Cardiac septum (tissue), 1 donor: ENCODE measurements around the gene UGT1A7. TPM values are rescaled to one million over a fixed set of nuclear protein-coding genes. Genes with fewer than 3 reads are reported as not detected.
"Not testable (repeated sequence)": the region's sequence is repeated elsewhere in the genome, so short reads cannot be mapped to it uniquely, and the experiment has no call there.

Experiments used
- DNase-seq: peaks from one replicate; pipeline ENCODE4 v3.0.0-alpha.2; 2020; ENCODE audit warnings: low spot score
- intact Hi-C: fragments of 100-400 bp; cut with DNase I; formaldehyde crosslinking; loops from one replicate; pipeline ENCODE4 v1.14.0; 2022
- total RNA-seq: library from RNA; stranded (reverse); fragmentation: NEBNext Ultra II Directional; extraction: Animal tissue kit (Norgen Biotek cat#: 25700); gene quantifications from one replicate; pipeline ENCODE4 v1.2.1, GENCODE V29; 2021
- donor health status: DM: no; HTN: no; CAD: no.

The UGT1A7 gene
- total RNA-seq, 1 donor from 2014 or later = not detected

DNA sequence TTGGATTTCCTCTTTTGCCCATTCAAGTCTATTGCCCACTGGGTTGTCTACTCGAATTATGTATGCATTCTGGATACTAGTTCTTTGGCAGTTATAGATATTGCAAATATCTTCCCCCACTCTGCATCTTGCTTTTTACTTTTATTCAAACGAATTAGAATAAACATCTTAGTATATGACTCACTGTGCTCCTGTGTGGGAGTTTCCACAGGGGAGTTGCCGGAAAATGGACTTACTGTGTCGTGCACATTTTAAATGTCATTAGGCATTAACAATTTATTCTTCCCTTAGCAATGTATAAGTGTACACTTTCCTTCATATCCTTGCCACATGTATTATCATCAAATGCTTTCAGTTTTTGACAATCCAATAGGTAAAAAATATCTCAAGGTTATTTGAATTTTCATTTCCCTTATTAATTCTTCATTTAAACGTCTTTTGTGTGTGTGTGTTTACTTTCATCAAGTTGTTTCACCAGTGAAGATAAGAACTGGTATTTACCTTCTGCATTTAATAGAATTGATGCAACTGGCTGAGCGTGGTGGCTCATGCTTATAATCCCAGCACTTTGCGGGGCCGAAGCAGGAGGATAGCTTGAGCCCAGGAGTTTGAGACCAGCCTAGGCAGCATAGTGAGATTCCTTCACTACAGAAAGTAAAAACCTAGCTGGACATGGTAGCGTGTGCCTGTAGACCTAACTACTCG lies 26.4 kb downstream of the UGT1A7 start:
- DNase-seq = no peak
- intact Hi-C loops = no loop called here

DNA sequence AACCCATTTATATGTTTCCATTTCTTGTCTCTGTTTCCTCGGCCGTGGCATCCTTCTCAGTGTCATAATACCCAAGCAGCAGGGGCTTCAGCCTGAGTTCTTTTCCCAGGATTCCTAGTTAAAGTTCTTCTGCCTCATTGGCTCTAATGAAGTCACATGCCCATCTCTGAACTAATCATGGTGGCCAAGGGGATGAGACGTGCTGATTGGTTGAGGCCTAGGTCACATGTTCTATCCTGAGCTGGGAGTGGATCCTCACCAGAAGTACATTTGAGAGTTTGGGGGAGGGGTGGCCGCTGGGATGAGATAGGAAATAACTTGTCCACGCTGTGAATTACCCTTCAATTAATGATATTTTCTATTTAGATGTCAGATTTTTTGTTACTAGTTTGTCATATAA lies 27.2 kb downstream of the UGT1A7 start:
- DNase-seq = no peak
- intact Hi-C loops = no loop called here

DNA sequence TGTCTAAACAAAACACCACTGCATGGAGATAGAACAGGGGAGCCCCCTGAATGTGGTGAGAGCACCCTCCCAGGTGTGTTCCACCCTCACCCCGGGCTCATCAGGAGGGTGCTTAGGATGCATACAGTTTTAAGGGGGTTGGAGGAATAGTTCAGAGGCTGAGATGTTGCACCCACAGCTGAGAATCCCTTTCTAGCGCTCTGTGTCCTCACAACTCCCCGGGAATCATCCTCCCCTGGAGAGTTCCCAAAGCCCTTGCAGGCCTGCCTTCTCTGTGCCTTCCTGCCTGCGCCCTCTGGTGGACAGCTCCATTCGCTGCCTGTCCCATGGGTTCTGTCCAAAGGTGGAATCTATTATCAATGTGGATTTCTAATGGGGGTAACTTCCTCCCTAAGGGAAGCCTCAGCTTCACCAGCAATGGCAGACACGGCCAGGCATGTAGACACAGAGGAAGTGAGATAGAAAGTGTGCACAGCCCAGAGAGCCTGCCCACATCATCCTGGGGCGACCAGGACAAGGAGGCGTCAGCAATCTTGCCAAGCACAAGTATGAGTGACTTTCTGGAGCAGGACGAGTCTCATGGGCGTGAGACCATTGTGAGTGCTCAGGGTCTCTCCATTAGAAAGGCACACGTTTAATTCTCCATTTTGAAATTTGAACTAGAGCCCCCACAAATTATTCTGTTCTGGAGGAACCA lies 29.8 kb downstream of the UGT1A7 start:
- intact Hi-C loops = no loop called here
- peak; percentile 79 for DNase-seq

DNA sequence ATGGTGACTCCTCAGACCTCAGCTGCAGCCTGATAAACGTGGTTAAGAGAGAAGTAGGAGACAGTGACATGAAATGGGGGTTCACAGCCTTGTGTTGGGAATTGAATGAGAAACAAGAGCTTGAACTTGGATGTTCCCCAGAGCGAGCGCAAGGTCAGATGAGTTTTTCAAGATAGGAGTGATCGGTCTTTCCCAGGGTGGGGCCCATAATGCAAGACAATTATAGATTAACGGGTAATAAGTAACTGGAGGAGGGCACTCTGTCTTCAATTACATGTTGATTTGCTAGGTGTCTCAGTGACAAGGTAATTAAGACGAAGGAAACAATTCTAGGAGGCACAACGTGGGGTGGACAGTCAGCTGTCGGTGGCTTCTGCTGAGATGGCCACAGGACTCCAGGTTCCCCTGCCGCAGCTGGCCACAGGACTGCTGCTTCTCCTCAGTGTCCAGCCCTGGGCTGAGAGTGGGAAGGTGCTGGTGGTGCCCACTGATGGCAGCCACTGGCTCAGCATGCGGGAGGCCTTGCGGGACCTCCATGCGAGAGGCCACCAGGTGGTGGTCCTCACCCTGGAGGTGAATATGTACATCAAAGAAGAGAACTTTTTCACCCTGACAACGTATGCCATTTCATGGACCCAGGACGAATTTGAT lies 31.0 kb downstream of the UGT1A7 start, which contains the start of gene UGT1A5:
Gene UGT1A5 (plus strand): TSS at position 297 of the 651 bp plus-strand sequence. CDS start 85 bp downstream, at position 382.
- intact Hi-C loops = no loop called here
- DNase-seq = no peak

DNA sequence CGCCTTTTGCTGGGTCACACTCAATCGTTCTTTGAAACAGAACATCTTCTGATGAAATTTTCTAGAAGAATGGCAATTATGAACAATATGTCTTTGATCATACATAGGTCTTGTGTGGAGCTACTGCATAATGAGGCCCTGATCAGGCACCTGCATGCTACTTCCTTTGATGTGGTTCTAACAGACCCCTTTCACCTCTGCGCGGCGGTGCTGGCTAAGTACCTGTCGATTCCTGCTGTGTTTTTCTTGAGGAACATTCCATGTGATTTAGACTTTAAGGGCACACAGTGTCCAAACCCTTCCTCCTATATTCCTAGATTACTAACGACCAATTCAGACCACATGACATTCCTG lies 31.5 kb downstream of the UGT1A7 start:
- intact Hi-C loops = no loop called here

DNA sequence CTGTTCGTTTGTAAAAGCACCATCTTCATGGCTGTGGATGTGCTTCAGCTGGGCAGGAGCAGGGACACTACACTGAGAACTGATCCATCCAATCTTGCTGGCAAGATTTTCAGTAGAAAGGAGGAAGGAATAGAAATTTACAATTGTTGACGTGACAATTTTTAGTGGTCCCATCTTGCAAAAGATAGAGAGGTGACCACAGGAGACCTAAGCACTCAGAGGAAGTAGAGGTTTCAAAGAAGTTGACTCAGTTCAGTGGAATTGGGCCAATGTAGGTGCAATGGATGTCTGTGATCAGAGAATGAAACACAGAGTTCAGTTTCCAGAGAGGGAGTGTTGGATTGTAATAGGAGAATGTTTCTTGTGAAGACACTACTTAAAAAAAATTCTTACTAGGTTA lies 32.4 kb downstream of the UGT1A7 start:
- intact Hi-C loops = no loop called here
- no peak for DNase-seq

More for the DNA sequence above, 31.5 kb downstream of the UGT1A7 start:
- no peak for DNase-seq

DNA sequence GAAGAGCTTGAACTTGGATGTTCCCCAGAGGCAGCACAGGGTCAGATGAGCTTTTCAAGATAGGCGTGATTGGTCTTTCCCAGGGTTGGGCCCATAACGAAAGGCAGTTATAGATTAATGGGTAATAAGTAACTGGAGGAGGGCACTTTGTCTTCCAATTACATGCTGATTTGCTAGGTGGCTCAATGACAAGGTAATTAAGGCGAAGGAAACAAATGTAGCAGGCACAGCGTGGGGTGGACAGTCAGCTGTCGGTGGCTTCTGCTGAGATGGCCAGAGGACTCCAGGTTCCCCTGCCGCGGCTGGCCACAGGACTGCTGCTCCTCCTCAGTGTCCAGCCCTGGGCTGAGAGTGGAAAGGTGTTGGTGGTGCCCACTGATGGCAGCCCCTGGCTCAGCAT lies 36.9 kb downstream of the UGT1A7 start, which contains the start of gene UGT1A4:
Gene UGT1A4 (plus strand): TSS at position 185 of the 400 bp plus-strand sequence. CDS start 85 bp downstream, at position 270.
- DNase-seq = no peak
- intact Hi-C loops = no loop called here

GRCh38 chr2:233728723-233729301 lies 47.1 kb downstream of the UGT1A7 start, which contains the start of gene UGT1A3:
Gene UGT1A3, plus strand, starts transcription at chr2:233729042. Its CDS starts 85 bp downstream, at chr2:233729127.
- no peak for DNase-seq
- intact Hi-C loops = no loop called here

DNA sequence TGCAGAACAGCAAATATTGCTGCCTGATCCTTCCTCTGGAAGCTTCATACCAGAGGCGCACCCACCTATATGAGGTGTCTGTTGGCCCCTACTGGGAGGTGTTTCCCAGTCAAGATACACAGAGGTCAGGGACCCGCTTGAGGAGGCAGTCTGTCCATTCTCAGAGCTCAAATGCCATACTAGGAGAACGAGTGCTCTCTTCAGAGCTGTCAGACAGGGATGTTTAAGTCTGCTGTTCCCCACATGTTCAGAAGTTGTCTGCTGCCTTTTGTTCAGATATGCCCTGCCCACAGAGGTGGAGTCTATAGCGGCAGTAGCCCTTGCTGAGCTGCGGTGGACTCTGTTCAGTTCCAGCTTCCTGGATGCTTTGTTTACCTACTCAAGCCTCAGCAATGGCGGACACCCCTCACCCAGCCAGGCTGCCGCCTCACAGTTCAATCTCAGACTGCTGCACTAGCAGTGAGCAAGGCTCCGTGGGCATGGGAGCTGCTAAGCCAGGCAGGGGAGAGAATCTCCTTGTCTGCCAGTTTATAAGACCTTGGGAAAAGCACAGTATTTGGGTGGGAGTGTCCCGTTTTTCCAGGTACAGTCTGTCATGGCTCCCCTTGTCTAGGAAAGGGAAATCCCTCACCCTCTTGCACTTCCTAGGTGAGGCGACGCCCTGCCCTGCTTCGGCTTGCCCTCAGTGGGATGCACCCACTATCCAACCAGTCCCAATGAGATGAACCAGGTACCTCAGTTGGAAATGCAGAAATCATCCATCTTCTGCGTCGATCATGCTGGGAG lies 55.4 kb downstream of the UGT1A7 start:
- DNase-seq, intact Hi-C loops: not testable (repeated sequence)

DNA sequence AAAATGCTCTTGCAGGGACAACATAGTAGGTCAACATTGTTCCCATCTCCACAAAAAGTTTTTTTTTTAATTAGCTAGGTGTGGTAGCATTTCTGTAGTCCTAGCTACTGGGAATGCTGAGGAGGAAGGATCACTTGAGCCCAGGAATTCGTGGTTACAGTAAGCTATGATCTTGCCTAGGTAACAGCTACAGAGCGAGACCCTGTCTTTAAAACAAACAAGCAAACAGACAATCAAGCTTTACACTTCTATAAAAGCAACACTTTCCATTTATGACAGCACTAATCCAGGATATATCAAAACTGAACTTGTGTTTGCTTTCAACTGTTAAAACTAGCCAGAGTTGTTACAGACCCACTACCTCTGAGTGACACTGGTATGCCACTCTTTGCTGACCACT lies 59.2 kb downstream of the UGT1A7 start:
- DNase-seq = no peak
- intact Hi-C loops = no loop called here

GRCh38 chr2:233743464-233744259 lies 62.0 kb downstream of the UGT1A7 start:
- DNase-seq = no peak
- intact Hi-C loops = no loop called here

GRCh38 chr2:233745073-233745755 lies 63.5 kb downstream of the UGT1A7 start:
- DNase-seq = no peak

GRCh38 chr2:233745838-233746237 lies 64.1 kb downstream of the UGT1A7 start:
- intact Hi-C loops, DNase-seq: not testable (repeated sequence)

More at GRCh38 chr2:233745073-233745755, 63.5 kb downstream of the UGT1A7 start:
- intact Hi-C loops = no loop called here

- intact Hi-C loops = no loop called here
- no peak for DNase-seq
Measured at GRCh38 chr2:233746475-233747282, 65.0 kb downstream of the UGT1A7 start.

DNA sequence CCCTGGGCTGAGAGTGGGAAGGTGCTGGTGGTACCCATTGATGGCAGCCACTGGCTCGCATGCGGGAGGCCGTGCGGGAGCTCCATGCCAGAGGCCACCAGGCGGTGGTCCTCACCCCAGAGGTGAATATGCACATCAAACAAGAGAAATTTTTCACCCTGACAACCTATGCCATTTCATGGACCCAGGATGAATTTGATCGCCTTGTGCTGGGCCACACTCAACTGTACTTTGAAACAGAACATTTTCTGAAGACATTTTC lies 65.5 kb downstream of the UGT1A7 start:
- intact Hi-C loops = no loop called here
- no peak for DNase-seq

- intact Hi-C loops, DNase-seq: not testable (repeated sequence)
Measured at GRCh38 chr2:233750689-233751088, 69.0 kb downstream of the UGT1A7 start.
